Vagina (tissue), 2 donors: ENCODE measurements around the gene SLX4. TPM values are rescaled to one million over a fixed set of nuclear protein-coding genes. Genes with fewer than 3 reads are reported as not detected.

ENCODE experiments used
- DNase-seq, 2 donors: peaks; one replicate each; pipeline ENCODE4 v3.0.0-alpha.2; 2017; ENCODE audit errors: extremely low spot score in 2 of 2
- H3K27ac ChIP-seq: fragments of 200-600 bp; sonication (generic); one replicate; pipeline ENCODE4 v1.5.1; 2019
- H3K27me3 ChIP-seq: fragments of 200-600 bp; sonication (generic); one replicate; pipeline ENCODE4 v1.5.1; 2019
- H3K36me3 ChIP-seq, 2 donors: fragments of 200-600 bp; sonication (generic); one replicate each; pipeline ENCODE4 v1.5.1; 2017 to 2019
- H3K4me1 ChIP-seq: fragments of 200-600 bp; sonication (generic); one replicate; pipeline ENCODE4 v1.5.1; 2019
- H3K4me3 ChIP-seq, 2 donors: fragments of 200-600 bp; sonication (generic); 1 replicate in 1 of 2; 2 replicates in 1 of 2; pipeline ENCODE4 v1.5.1; 2016 to 2019
- H3K9me3 ChIP-seq: fragments of 200-600 bp; sonication (generic); one replicate; pipeline ENCODE4 v1.5.1; 2019
- CTCF ChIP-seq, 3 experiments: fragments of 450-650 bp in 2 of 3; fragments of 200-600 bp in 1 of 3; sonication (generic) in 1 of 3; IDR thresholded peaks; one replicate each; pipeline ENCODE4 v1.5.1; 2017 to 2019; ENCODE audit warnings: antibody characterized with exemption in 3 of 3, mild to moderate bottlenecking in 2 of 3, moderate library complexity in 2 of 3
- POLR2A ChIP-seq, 2 donors: fragments of 450-650 bp; IDR thresholded peaks; one replicate each; pipeline ENCODE4 v1.6.1; 2017; ENCODE audit warnings: antibody characterized with exemption in 2 of 2, mild to moderate bottlenecking in 2 of 2, moderate library complexity in 2 of 2
- POLR2AphosphoS5 ChIP-seq, 2 donors: sonication (generic); formaldehyde crosslinking; IDR thresholded peaks; one replicate each; pipeline ENCODE4 v1.9.0; 2017; ENCODE audit warnings: antibody characterized with exemption in 2 of 2, mild to moderate bottlenecking in 2 of 2, low read depth in 1 of 2; ENCODE audit not compliant: insufficient read depth in 1 of 2
- intact Hi-C: fragments of 100-400 bp; cut with DNase I; formaldehyde crosslinking; loops from one replicate; pipeline ENCODE4 v1.15.1; 2023
- total RNA-seq: library from RNA; depleted of rRNA; stranded (reverse); fragments of >200 nt; gene quantifications from one replicate; pipeline ENCODE4 v1.2.3, GENCODE V29; 2016

SLX4 gene
- total RNA-seq, 1 donor from 2014 or later = 3.9 TPM

- H3K27me3 ChIP-seq = no peaks in the 10 kb centered on the region
- H3K27ac ChIP-seq = no peak overlapping the region
- H3K4me1 ChIP-seq = no peaks in the 10 kb centered on the region
- peaks cover 0 to 19% of the 10 kb centered on the region in 2 donors for H3K36me3 ChIP-seq
- intact Hi-C loops = no loop called here
- H3K9me3 ChIP-seq = no peaks in the 10 kb centered on the region
- TF ChIP-seq POLR2A (IDR thresholded peaks at IDR 0.05) (no peak), CTCF (IDR thresholded peaks at IDR 0.05) (no peak), POLR2AphosphoS5 (IDR thresholded peaks at IDR 0.05; ENCODE audit: insufficient read depth in 1 of 2, low read depth in 1 of 2) (no peak)
- DNase-seq = no peak
- no peak overlapping the region for H3K4me3 ChIP-seq
Measured at GRCh38 chr16:3602320-3602653, 9.1 kb downstream of the SLX4 start.

GRCh38 chr16:3601614-3602319, 9.6 kb downstream of the SLX4 start:
- no peak for DNase-seq
- TF ChIP-seq POLR2A (IDR thresholded peaks at IDR 0.05) (no peak), POLR2AphosphoS5 (IDR thresholded peaks at IDR 0.05; ENCODE audit: insufficient read depth in 1 of 2, low read depth in 1 of 2) (no peak), CTCF (IDR thresholded peaks at IDR 0.05) (no peak)
- Histone ChIP-seq H3K36me3 (peaks cover 0 to 19% of the 10 kb centered on the region in 2 donors), H3K9me3 (no peaks in the 10 kb centered on the region), H3K4me3 (no peak overlapping the region), H3K27ac (no peak overlapping the region), H3K4me1 (no peaks in the 10 kb centered on the region), H3K27me3 (no peaks in the 10 kb centered on the region)
- intact Hi-C loops = no loop called here

GRCh38 chr16:3599922-3600321, 11.5 kb downstream of the SLX4 start:
- H3K4me3 ChIP-seq = no peak overlapping the region
- H3K4me1 ChIP-seq = no peaks in the 10 kb centered on the region
- peaks cover 0 to 19% of the 10 kb centered on the region in 2 donors for H3K36me3 ChIP-seq
- H3K27me3 ChIP-seq = no peaks in the 10 kb centered on the region
- intact Hi-C loops = no loop called here
- DNase-seq = no peak
- TF ChIP-seq POLR2A (IDR thresholded peaks at IDR 0.05) = no peak
- TF ChIP-seq POLR2AphosphoS5 (IDR thresholded peaks at IDR 0.05; ENCODE audit: insufficient read depth in 1 of 2, low read depth in 1 of 2) = no peak
- no peak for TF ChIP-seq CTCF (IDR thresholded peaks at IDR 0.05)
- no peak overlapping the region for H3K27ac ChIP-seq
- H3K9me3 ChIP-seq = no peaks in the 10 kb centered on the region

GRCh38 chr16:3599121-3599520, 12.3 kb downstream of the SLX4 start:
- H3K4me1 ChIP-seq = no peaks in the 10 kb centered on the region
- H3K36me3 ChIP-seq = peaks cover 0 to 19% of the 10 kb centered on the region in 2 donors
- no peak overlapping the region for H3K27ac ChIP-seq
- no peak for DNase-seq
- no peak overlapping the region for H3K4me3 ChIP-seq
- H3K9me3 ChIP-seq = no peaks in the 10 kb centered on the region
- intact Hi-C loops = no loop called here
- no peaks in the 10 kb centered on the region for H3K27me3 ChIP-seq
- TF ChIP-seq CTCF (IDR thresholded peaks at IDR 0.05) (no peak), POLR2AphosphoS5 (IDR thresholded peaks at IDR 0.05; ENCODE audit: insufficient read depth in 1 of 2, low read depth in 1 of 2) (no peak), POLR2A (IDR thresholded peaks at IDR 0.05) (no peak)

- Histone ChIP-seq H3K36me3 (peaks cover 0 to 12% of the 10 kb centered on the region in 2 donors), H3K4me1 (no peaks in the 10 kb centered on the region), H3K9me3 (no peaks in the 10 kb centered on the region), H3K27me3 (no peaks in the 10 kb centered on the region), H3K27ac (no peak overlapping the region), H3K4me3 (no peak overlapping the region)
- intact Hi-C loops = no loop called here
- DNase-seq = no peak
- TF ChIP-seq CTCF (IDR thresholded peaks at IDR 0.05) (no peak), POLR2AphosphoS5 (IDR thresholded peaks at IDR 0.05; ENCODE audit: insufficient read depth in 1 of 2, low read depth in 1 of 2) (no peak), POLR2A (IDR thresholded peaks at IDR 0.05) (no peak)
Measured at GRCh38 chr16:3598236-3598635, 13.2 kb downstream of the SLX4 start.
